Measurements from ENCODE around the gene ZNF598. TPM values are rescaled to one million over a fixed set of nuclear protein-coding genes. Genes with fewer than 3 reads are reported as not detected.
A peak's percentile ranks its signal among the peaks of the same experiment; 100 is the strongest.

ZNF598 gene
- polyA plus RNA-seq, 1 of the 3 experiments (the other 2 are of a cell fraction) = 47.8 TPM

GRCh38 chr16:2040041-2040786 lies 30.6 kb upstream of the ZNF598 start:
- no peak for DNase-seq
- no peaks in the 10 kb centered on the region for H3K9me2 ChIP-seq
- no peak overlapping the region for H3K4me2 ChIP-seq
- H3K4me3 ChIP-seq (ENCODE audit: low read depth in 2 of 2, low read length in 1 of 2) = no peak overlapping the region
- ChIA-PET POLR2A (interaction anchor here (0.9 to 2.1 kb wide), 4 partner anchors 8 to 114 kb away, joined by 3 to 10 read pairs (median 5); partner anchors contain the start of genes NTHL1, RPS2 and TSC2), CTCF (interaction anchor here (0.6 to 2.0 kb wide), 10 partner anchors 10 to 113 kb away, joined by 3 to 11 read pairs (median 4); partner anchors contain the start of gene NHERF2)
- peaks cover 3% of the 10 kb centered on the region for H3F3A ChIP-seq (replicated peaks; ENCODE audit: insufficient read depth)
- peaks cover 5% of the 10 kb centered on the region; the same call in 1 of the 2 replicates for H3K79me2 ChIP-seq (ENCODE audit: insufficient read depth)
- H3K4me1 ChIP-seq (ENCODE audit: control insufficient read depth in 1 of 2, insufficient read depth in 2 of 2, low read depth in 1 of 2, low read length in 1 of 2) = peaks cover 13 to 61% of the 10 kb centered on the region in 2 experiments; a peak in 3 of 4 replicates
- no peaks in the 10 kb centered on the region for H3K9me3 ChIP-seq
- no peak overlapping the region for H2AFZ ChIP-seq (ENCODE audit: low read depth)
- 76% methylated on average over 8 of the region's 24 CpGs for WGBS (ENCODE audit: low lambda C conversion rate)
- no peak overlapping the region for H3K9ac ChIP-seq
- peaks cover 0 to 16% of the 10 kb centered on the region in 2 experiments for H3K36me3 ChIP-seq (replicated peaks in 1 of 2; ENCODE audit: control insufficient read depth in 1 of 2, insufficient read depth in 2 of 2, low read length in 1 of 2)
- H4K20me1 ChIP-seq (ENCODE audit: insufficient read depth) = no peaks in the 10 kb centered on the region
- TF ChIP-seq CTCF (IDR thresholded peaks at IDR 0.05) (no peak), FOSL2 (IDR thresholded peaks at IDR 0.05; ENCODE audit: borderline replicate concordance, low read depth) (no peak), RCOR1 (IDR thresholded peaks at IDR 0.05; ENCODE audit: low read length) (no peak), NFIC (IDR thresholded peaks at IDR 0.05; ENCODE audit: borderline replicate concordance) (no peak), JUND (IDR thresholded peaks at IDR 0.05) (no peak), GATA2 (CRISPR knock-in tag; IDR thresholded peaks at IDR 0.05) (no peak), POLR2AphosphoS5 (IDR thresholded peaks at IDR 0.05; ENCODE audit: low read depth, low read length) (no peak), RAD21 (IDR thresholded peaks at IDR 0.05; ENCODE audit: low read length) (no peak), RFX5 (IDR thresholded peaks at IDR 0.05; ENCODE audit: low read length) (no peak), REST (IDR thresholded peaks at IDR 0.05; ENCODE audit: low read depth, low read length) (no peak), MAX (IDR thresholded peaks at IDR 0.05; ENCODE audit: low read depth) (no peak), USF2 (IDR thresholded peaks at IDR 0.05; ENCODE audit: borderline replicate concordance, low read depth, low read length) (no peak), PBX3 (IDR thresholded peaks at IDR 0.05) (no peak), FOXM1 (IDR thresholded peaks at IDR 0.05; ENCODE audit: low read depth) (no peak), IRF3 (IDR thresholded peaks at IDR 0.05; ENCODE audit: low read depth, low read length) (no peak), RXRA (IDR thresholded peaks at IDR 0.05; ENCODE audit: borderline replicate concordance, low read depth) (no peak), SMC3 (IDR thresholded peaks at IDR 0.05; ENCODE audit: low read depth, low read length) (no peak), TAF1 (IDR thresholded peaks at IDR 0.05; ENCODE audit: borderline replicate concordance, low read depth, low read length) (no peak), TCF12 (IDR thresholded peaks at IDR 0.05) (no peak), FOXJ3 (CRISPR knock-in tag; IDR thresholded peaks at IDR 0.05) (no peak)
- H3K27ac ChIP-seq (ENCODE audit: low read depth in 2 of 2, low read length in 1 of 2) = peak overlapping the region in 1 of 2 experiments; percentile 88; a peak in 2 of 4 replicates
- H3K27me3 ChIP-seq (ENCODE audit: insufficient read depth) = no peaks in the 10 kb centered on the region

Data from SK-N-SH (cell line).